ENCODE results near the gene OTOP3.

The OTOP3 gene

DNA sequence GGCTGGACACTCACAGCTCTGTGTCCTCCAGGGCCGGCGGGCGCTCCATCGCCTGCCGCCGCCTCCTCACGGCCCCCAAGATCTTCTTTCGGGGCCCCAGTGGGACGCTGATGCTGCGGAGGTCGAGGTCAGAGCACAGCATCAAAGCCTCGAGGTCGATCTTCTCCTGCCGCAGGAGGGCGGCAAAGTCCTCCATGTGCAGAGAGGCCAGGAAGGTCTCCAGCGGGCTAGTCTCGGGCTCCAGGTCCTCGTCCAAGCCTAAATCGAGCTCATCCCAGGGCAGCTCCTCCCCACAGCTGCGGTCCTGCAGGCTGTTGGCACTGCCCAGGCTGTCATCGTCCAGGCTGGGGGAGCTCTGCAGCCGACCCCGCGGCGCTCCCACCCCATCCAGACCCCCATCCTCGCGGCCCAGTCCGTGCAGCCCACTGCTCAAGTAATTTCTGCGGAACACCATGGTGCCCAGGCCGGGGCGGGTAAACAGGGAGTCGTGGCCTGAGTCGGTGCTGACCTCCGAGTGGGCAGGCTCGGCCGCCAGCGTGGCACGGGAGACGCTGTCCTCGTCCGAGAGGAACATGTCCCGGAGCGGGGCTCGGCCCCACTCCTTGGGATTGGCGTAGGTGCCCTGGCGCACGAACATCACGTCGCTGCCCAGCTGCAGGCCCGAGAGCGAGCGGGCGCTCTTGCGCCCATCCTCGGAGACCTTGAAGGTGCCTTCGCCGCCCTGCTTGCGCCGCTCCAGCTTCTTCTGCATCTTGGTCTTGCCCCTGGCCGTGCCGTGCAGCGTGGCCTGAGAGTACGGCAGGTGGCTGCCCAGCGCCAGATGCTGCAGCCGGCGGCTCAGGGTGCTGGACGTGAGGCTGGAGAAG is 16.0 kb upstream of the OTOP3 start:
- Histone ChIP-seq H3K36me3 (ENCODE audit: control insufficient read depth, insufficient read depth, low read length) (no peaks in the 10 kb centered on the region), H3K4me3 (ENCODE audit: low read length) (no peak overlapping the region), H3K27me3 (ENCODE audit: control insufficient read depth, insufficient read depth, low read length) (peaks cover 54% of the 10 kb centered on the region), H3K4me1 (ENCODE audit: control insufficient read depth, insufficient read depth, low read length) (peaks cover 22% of the 10 kb centered on the region), H3K9ac (ENCODE audit: low read length) (no peak overlapping the region), H3K9me3 (ENCODE audit: control insufficient read depth, low read length) (no peaks in the 10 kb centered on the region)

DNA sequence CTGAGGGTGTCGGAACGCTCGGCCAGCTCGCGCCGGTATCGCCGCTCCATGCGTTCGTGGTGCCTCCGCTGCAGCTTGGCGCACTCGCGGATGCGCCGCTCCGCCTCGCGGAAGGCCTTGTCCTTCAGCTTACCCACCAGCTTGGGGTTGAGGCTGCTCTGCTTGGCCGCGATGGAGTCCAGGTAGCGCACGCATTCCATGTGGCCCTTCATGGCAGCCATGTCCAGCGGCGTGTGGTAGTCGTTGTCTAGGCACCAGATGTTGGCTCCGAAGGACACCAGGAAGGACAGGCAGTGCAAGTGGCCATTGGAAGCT is 15.4 kb upstream of the OTOP3 start:
- peaks cover 60% of the 10 kb centered on the region for H3K27me3 ChIP-seq (ENCODE audit: control insufficient read depth, insufficient read depth, low read length)
- no peak overlapping the region for H3K4me3 ChIP-seq (ENCODE audit: low read length)
- H3K36me3 ChIP-seq (ENCODE audit: control insufficient read depth, insufficient read depth, low read length) = no peaks in the 10 kb centered on the region
- H3K9ac ChIP-seq (ENCODE audit: low read length) = no peak overlapping the region
- H3K9me3 ChIP-seq (ENCODE audit: control insufficient read depth, low read length) = no peaks in the 10 kb centered on the region
- peaks cover 24% of the 10 kb centered on the region for H3K4me1 ChIP-seq (ENCODE audit: control insufficient read depth, insufficient read depth, low read length)

DNA sequence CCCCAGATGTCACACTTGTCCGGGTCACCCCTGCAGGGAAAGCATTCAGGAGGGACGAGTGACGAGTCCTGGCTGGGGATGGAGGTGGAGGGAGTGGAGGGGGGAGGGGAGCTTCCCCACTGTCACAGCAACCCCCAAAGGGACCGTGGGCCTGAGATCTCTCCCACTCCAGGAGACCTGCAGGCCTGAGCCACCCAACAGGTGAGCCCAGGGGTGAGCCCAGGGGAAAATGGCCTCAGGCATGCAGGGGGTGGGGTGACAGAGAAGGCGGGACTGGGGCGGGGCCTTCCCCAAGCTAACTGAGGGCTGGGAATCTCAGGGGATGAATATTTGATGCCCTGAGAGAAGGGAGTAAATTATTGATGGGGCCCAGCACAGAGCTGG is 15.1 kb upstream of the OTOP3 start:
- peaks cover 61% of the 10 kb centered on the region for H3K27me3 ChIP-seq (ENCODE audit: control insufficient read depth, insufficient read depth, low read length)

DNA sequence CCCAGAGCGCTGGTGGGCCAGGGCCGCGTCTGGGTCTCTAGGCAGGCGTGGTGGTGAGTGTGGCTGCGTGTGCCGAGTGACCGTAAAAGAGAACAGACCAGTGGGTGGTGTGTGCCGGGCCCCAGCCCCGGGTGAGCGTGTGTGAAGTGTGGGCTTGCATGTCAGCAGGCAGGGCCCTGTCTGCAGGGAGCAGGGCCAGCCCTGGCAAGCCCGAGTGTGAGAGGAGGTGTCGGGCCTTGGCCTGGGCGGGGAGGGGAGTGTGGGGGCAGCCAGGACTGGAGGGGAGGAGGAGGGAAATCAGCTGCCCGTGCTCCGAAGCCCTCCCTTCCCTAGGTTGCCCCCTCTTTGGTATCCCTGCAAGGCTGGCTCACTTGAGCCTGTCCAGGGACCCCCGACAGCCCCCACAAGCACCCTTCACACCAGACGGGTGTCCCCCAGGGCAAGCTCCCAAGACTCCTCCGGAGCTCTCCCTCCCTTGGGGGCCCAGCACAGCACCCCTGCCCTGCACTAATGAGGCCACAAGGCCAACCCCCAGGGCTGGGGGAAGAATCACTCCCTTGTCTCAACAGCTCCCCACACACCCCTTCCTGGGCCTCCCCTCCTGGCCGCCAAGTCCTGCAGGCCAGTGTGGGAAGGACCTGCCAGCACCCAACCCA is 14.5 kb upstream of the OTOP3 start:
- peaks cover 65% of the 10 kb centered on the region for H3K27me3 ChIP-seq (ENCODE audit: control insufficient read depth, insufficient read depth, low read length)
- no peak overlapping the region for H3K9ac ChIP-seq (ENCODE audit: low read length)
- peaks cover 24% of the 10 kb centered on the region for H3K4me1 ChIP-seq (ENCODE audit: control insufficient read depth, insufficient read depth, low read length)
- no peaks in the 10 kb centered on the region for H3K9me3 ChIP-seq (ENCODE audit: control insufficient read depth, low read length)
- H3K36me3 ChIP-seq (ENCODE audit: control insufficient read depth, insufficient read depth, low read length) = no peaks in the 10 kb centered on the region
- no peak overlapping the region for H3K4me3 ChIP-seq (ENCODE audit: low read length)

More for the DNA sequence above, 15.1 kb upstream of the OTOP3 start:
- Histone ChIP-seq H3K9me3 (ENCODE audit: control insufficient read depth, low read length) (no peaks in the 10 kb centered on the region), H3K9ac (ENCODE audit: low read length) (no peak overlapping the region), H3K36me3 (ENCODE audit: control insufficient read depth, insufficient read depth, low read length) (no peaks in the 10 kb centered on the region), H3K4me3 (ENCODE audit: low read length) (no peak overlapping the region), H3K4me1 (ENCODE audit: control insufficient read depth, insufficient read depth, low read length) (peaks cover 24% of the 10 kb centered on the region)

- Histone ChIP-seq H3K4me3 (ENCODE audit: low read length) (no peak overlapping the region), H3K27me3 (ENCODE audit: control insufficient read depth, insufficient read depth, low read length) (peaks cover 68% of the 10 kb centered on the region), H3K9ac (ENCODE audit: low read length) (no peak overlapping the region), H3K36me3 (ENCODE audit: control insufficient read depth, insufficient read depth, low read length) (no peaks in the 10 kb centered on the region), H3K9me3 (ENCODE audit: control insufficient read depth, low read length) (no peaks in the 10 kb centered on the region), H3K4me1 (ENCODE audit: control insufficient read depth, insufficient read depth, low read length) (peaks cover 24% of the 10 kb centered on the region)
Measured at GRCh38 chr17:74921769-74922168, 13.9 kb upstream of the OTOP3 start.

GRCh38 chr17:74922172-74922571 is 13.5 kb upstream of the OTOP3 start:
- peaks cover 70% of the 10 kb centered on the region for H3K27me3 ChIP-seq (ENCODE audit: control insufficient read depth, insufficient read depth, low read length)
- H3K36me3 ChIP-seq (ENCODE audit: control insufficient read depth, insufficient read depth, low read length) = no peaks in the 10 kb centered on the region
- no peak overlapping the region for H3K4me3 ChIP-seq (ENCODE audit: low read length)
- H3K9me3 ChIP-seq (ENCODE audit: control insufficient read depth, low read length) = no peaks in the 10 kb centered on the region
- peaks cover 24% of the 10 kb centered on the region for H3K4me1 ChIP-seq (ENCODE audit: control insufficient read depth, insufficient read depth, low read length)
- H3K9ac ChIP-seq (ENCODE audit: low read length) = no peak overlapping the region

- H3K9me3 ChIP-seq (ENCODE audit: control insufficient read depth, low read length) = no peaks in the 10 kb centered on the region
- no peaks in the 10 kb centered on the region for H3K36me3 ChIP-seq (ENCODE audit: control insufficient read depth, insufficient read depth, low read length)
- no peak within 1 kb of the TSS for H3K9ac ChIP-seq (ENCODE audit: low read length)
- peaks cover 24% of the 10 kb centered on the region for H3K4me1 ChIP-seq (ENCODE audit: control insufficient read depth, insufficient read depth, low read length)
- H3K4me3 ChIP-seq (ENCODE audit: low read length) = no peak within 1 kb of the TSS
- H3K27me3 ChIP-seq (ENCODE audit: control insufficient read depth, insufficient read depth, low read length) = peaks cover 77% of the 10 kb centered on the region
Measured at GRCh38 chr17:74922694-74923537, 12.8 kb upstream of the OTOP3 start, which contains the start of gene USH1G. Gene USH1G, minus strand, starts transcription at chr17:74923255. Its CDS starts 182 bp downstream, at chr17:74923073.

- Histone ChIP-seq H3K4me3 (ENCODE audit: low read length) (no peak overlapping the region), H3K9me3 (ENCODE audit: control insufficient read depth, low read length) (no peaks in the 10 kb centered on the region), H3K4me1 (ENCODE audit: control insufficient read depth, insufficient read depth, low read length) (peaks cover 24% of the 10 kb centered on the region), H3K9ac (ENCODE audit: low read length) (no peak overlapping the region), H3K36me3 (ENCODE audit: control insufficient read depth, insufficient read depth, low read length) (no peaks in the 10 kb centered on the region), H3K27me3 (ENCODE audit: control insufficient read depth, insufficient read depth, low read length) (peaks cover 78% of the 10 kb centered on the region)
Measured at GRCh38 chr17:74923538-74924249, 12.0 kb upstream of the OTOP3 start.

DNA sequence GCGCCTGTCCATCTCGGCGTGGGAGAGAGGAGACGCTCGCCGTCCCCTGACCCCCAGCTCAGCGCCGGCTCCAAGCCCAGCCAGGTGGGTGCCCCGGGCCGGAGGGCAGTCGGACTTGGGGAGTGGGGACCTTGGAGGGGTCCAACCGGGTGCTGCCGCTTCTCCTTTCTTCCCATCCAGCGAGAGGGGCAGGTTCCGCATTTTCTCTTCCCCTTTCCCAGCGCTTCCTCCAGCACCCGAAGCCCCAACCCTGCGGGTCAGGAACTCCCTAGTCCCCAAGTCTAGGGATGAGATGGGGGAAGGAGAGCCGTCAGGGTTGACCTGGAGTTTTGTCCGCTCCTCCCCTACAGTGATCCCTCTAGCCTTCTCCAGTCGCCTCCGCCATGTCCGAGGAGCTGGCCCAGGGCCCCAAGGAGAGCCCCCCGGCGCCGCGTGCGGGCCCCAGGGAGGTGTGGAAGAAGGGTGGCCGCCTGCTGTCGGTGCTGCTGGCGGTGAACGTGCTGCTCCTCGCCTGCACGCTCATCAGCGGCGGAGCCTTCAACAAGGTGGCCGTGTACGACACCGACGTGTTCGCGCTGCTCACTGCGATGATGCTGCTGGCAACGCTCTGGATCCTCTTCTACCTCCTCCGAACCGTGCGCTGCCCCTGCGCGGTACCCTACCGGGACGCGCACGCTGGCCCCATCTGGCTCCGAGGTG is 11.3 kb upstream of the OTOP3 start, which contains the start of gene OTOP2:
OTOP2 (plus strand) TSS at position 24 of the 699 bp plus-strand sequence; CDS start at position 384, 360 bp downstream.
- H3K4me3 ChIP-seq (ENCODE audit: low read length) = no peak within 1 kb of the TSS
- no peaks in the 10 kb centered on the region for H3K9me3 ChIP-seq (ENCODE audit: control insufficient read depth, low read length)
- H3K4me1 ChIP-seq (ENCODE audit: control insufficient read depth, insufficient read depth, low read length) = peaks cover 24% of the 10 kb centered on the region
- peaks cover 77% of the 10 kb centered on the region for H3K27me3 ChIP-seq (ENCODE audit: control insufficient read depth, insufficient read depth, low read length)
- no peaks in the 10 kb centered on the region for H3K36me3 ChIP-seq (ENCODE audit: control insufficient read depth, insufficient read depth, low read length)
- no peak within 1 kb of the TSS for H3K9ac ChIP-seq (ENCODE audit: low read length)

- H3K9ac ChIP-seq (ENCODE audit: low read length) = no peak overlapping the region
- no peaks in the 10 kb centered on the region for H3K36me3 ChIP-seq (ENCODE audit: control insufficient read depth, insufficient read depth, low read length)
- no peak overlapping the region for H3K4me3 ChIP-seq (ENCODE audit: low read length)
- H3K9me3 ChIP-seq (ENCODE audit: control insufficient read depth, low read length) = no peaks in the 10 kb centered on the region
- peaks cover 69% of the 10 kb centered on the region for H3K27me3 ChIP-seq (ENCODE audit: control insufficient read depth, insufficient read depth, low read length)
- H3K4me1 ChIP-seq (ENCODE audit: control insufficient read depth, insufficient read depth, low read length) = peaks cover 19% of the 10 kb centered on the region
Measured at GRCh38 chr17:74925242-74925641, 10.5 kb upstream of the OTOP3 start.

- Histone ChIP-seq H3K27me3 (ENCODE audit: control insufficient read depth, insufficient read depth, low read length) (peaks cover 57% of the 10 kb centered on the region), H3K4me1 (ENCODE audit: control insufficient read depth, insufficient read depth, low read length) (peaks cover 11% of the 10 kb centered on the region)
Measured at GRCh38 chr17:74928786-74929185, 6.9 kb upstream of the OTOP3 start.

More at GRCh38 chr17:74928786-74929185, 6.9 kb upstream of the OTOP3 start:
- Histone ChIP-seq H3K9me3 (ENCODE audit: control insufficient read depth, low read length) (no peaks in the 10 kb centered on the region), H3K9ac (ENCODE audit: low read length) (no peak overlapping the region), H3K4me3 (ENCODE audit: low read length) (no peak overlapping the region), H3K36me3 (ENCODE audit: control insufficient read depth, insufficient read depth, low read length) (no peaks in the 10 kb centered on the region)

All from mucosa of stomach (tissue), 1 donor.